Stimulated activated CD4-positive, alpha-beta T cell treated with anti-CD3 and anti-CD28 coated beads, Interleukin-4, amount 100 ng/mL, for 48 hours (primary cell): ENCODE measurements around the gene DCAF8.
"Not testable (repeated sequence)": the region's sequence is repeated elsewhere in the genome, so short reads cannot be mapped to it uniquely, and the experiment has no call there.

ENCODE experiments used
- DNase-seq, 2 donors: peaks; one replicate each; pipeline ENCODE4 v3.0.0-alpha.2; 2020; ENCODE audit warnings: low read depth in 2 of 2

The DCAF8 gene

DNA sequence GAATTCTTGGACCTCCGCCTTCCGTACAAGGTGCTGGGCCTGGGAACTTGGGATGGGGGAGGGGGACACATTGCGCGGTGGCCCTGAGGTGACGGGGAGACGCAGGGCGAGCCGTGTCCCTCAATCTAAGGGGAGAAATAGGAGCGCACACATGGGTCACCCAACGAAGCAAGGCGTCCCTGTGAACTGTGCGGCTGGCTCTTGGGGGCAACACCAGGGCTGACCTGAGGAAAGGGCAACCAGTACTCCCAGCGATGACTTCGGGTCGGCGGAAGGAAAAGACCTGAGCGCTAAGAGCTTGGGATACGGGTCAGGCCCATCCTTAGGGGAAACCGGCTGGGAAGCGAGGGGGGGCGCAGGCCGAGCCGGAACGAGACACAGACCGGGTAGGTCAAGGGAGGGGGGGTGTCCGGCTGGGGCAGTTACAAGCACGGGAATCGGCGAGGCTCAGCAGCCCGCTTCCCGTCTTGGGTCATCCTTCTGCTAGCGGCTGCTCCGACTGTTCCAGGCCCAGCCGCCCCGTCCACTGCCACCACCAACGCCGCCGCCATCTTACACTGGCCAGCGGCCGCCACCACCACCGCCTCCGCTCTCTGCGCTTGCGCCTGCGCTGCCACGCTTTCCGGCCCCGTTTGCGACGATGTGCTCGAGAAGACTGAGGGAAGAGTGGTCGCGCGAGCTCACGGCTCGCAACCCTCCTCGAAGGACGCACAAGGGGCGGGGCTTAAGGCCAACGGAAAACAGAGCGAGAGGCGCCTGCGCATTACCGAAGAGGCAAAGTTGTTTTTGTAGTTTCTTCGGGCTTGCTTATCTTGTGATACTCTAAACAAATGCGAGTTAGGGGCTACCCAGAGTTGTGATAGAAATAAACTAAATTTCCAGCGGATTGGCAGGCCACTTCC lies at the start of gene DCAF8:
DCAF8 (minus strand) TSS at position 657 of the 902 bp plus-strand sequence. CDS start 18,541 bp downstream, outside the sequence.
- peak; percentile 98 for DNase-seq

DNA sequence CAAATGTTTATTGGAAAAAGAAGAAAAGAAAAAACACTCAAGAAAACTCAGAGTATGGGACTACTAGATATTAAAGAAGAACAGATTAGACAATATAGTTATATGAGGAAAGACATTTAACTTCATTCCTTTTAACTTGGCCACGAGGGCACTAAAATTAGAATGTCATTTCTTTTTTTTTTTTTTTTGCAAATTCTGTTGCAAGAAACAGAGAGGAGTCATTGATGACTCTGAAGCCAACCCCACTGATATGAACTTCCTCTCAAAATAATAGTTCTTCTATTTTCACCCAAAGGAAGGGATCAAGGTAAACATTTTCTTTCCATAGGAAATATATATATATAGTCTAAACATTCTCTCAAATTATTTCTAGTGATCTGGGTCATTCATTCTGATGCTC lies 47.2 kb upstream of the DCAF8 start:
- no peak for DNase-seq

DNA sequence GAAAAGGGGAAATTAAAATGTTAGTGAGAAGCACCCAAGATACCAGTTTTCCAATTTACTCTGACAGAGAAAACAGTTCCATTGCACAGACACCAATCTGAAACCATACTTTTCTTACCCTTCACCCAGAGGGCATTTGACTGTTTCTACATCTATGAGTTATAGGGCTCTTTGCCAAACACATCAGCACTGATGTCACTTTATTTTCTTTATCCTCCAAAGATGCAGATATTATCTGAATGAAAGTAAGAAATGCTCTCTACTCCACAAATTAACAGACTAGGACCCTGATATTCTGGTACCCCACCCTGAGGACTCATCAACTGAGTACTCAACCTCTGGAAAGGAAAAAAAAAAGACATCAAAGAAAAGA lies 46.8 kb upstream of the DCAF8 start:
- no peak for DNase-seq

DNA sequence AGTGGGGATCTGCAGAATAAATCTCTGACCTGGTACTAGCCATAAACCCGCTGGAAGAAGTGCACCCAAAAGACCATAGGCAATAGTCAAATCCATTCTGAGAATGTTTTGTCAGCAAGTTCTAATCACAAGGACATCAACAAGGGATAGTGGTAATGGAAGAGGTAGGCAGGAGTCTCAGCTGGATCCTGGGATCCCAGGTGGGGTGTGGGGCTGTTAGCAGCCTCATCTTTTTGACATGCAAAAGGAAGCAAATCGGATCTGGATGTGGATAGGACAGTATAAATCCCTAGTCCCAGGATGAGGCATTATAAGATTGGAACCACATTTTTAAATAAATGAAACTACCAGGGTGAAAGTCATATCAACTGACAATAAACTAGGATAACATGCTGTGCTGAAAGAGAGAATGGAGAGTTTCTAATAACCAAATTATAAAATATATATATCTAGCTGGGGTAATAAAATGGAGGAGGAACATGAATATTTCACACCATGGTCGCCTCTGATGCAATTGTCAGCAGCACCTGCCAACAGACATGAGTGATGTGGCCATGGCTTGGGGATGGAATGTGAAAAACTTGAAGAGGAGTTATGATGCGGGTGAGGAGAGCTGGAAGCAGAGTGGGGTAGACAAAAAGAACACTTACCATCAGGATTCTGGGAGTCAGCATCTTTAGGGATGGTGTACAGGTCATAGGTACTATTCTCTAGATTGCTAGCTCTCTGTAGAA lies 46.3 kb upstream of the DCAF8 start:
- DNase-seq: no peak

DNA sequence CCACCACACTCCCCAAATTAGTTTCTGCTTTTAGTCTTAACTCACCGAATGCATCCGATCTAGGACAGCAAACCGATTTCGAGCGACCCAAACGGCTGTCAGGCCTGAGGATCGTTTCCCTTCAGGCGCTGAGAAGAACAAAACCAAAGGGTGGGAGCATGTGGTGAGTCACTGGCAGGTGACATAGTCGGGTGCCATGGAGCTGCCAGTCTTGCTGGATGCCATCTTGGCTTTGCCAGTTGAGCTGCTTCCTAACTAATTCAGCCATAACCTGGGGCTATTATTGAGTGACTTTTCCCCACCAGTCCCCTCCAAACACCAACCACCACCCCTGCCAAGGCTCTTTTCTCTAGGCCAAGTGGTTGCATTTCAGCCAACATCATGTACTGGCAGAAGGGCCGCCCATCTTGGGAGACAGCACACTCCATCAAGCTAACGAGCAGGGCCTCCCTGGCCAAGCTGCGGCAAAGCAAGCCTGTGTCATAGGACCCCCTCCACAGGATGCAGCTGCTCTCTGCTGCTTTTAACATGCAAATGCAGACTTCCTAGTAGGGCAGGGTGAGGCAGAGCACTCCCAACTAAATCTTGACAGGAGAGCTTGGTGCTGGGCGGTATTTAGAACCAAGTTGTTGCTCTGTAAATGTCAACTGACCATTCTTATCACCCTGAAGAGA lies 44.9 kb upstream of the DCAF8 start:
- no peak for DNase-seq

DNA sequence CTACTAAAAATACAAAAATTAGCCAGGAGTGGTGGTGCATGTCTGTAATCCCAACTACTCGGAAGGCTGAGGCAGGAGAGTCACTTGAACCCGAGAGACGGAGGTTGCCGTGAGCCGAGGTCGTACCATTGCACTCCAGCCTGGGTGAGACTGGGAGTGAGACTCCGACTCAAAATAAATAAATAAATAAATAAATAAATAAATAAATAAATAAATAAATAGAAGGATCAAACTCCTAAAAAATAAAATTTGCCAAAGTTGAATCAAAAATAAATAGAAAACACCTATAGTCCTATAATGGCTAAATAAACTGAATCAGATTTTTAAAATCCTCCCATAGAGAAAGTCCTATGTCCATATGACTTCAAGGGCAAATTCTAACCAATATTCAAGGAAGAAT lies 37.8 kb upstream of the DCAF8 start:
- DNase-seq: no peak

DNA sequence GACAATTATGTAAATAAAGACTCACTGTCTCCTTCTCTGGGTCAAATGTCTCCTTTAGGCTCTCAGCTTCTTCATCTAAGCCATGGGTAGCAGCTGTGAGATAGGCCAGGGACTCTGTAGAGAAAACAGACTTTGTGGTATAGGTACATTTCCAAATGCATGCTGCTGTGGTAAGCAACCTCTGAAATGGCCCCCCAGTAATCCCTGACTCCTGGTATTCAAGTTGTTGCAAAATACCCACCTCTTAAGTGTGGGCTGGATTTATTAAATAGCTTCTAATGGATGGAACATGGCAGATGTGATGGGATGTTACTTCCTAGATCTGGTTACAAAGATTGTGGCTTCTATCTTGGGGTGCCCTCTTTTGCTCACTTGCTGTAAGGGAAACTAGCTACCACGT lies 33.7 kb upstream of the DCAF8 start:
- DNase-seq: no peak

DNA sequence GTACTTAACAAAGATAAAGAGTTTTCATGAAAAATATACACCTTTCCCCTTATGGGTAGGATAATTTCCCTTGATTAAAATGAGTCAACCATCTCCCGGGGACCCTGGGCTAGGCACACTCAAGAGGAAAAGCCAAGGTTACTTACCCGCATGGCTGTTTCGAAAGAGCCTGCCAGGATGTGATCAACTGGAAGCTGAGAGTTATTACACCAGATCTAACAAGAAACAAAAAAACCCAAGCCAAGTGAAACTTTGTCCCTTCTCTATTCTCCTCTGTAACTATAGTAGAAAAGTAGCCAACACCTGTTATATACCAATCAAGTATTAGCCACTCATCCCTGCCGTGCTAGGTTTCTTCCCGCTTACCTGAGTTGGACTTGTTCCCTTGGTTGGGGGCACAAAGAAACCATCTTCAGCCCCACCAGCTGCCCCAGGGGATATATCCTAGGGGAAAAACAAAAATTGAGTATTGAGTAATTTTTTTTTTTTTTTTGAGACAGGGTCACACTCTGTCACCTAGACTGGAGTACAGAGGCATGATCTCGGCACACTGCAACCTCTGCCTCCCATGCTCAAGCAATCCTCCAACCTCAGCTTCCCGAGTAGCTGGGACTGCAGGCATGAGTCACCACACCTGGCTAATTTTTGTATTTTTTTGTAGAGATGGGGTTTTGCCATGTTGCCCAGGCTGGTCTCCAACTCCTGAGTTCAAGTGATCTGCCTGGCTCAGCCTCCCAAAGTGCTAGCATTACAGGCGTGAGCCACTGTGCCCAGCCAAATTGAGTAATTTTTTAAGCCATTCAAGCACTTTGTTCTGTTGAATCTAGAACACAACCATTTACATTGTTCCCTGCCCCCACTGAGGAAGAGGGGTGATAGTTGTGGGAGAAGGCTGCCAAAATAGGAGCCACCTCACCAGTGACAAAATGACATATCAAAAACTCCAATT lies 30.9 kb upstream of the DCAF8 start:
- DNase-seq: no peak

DNA sequence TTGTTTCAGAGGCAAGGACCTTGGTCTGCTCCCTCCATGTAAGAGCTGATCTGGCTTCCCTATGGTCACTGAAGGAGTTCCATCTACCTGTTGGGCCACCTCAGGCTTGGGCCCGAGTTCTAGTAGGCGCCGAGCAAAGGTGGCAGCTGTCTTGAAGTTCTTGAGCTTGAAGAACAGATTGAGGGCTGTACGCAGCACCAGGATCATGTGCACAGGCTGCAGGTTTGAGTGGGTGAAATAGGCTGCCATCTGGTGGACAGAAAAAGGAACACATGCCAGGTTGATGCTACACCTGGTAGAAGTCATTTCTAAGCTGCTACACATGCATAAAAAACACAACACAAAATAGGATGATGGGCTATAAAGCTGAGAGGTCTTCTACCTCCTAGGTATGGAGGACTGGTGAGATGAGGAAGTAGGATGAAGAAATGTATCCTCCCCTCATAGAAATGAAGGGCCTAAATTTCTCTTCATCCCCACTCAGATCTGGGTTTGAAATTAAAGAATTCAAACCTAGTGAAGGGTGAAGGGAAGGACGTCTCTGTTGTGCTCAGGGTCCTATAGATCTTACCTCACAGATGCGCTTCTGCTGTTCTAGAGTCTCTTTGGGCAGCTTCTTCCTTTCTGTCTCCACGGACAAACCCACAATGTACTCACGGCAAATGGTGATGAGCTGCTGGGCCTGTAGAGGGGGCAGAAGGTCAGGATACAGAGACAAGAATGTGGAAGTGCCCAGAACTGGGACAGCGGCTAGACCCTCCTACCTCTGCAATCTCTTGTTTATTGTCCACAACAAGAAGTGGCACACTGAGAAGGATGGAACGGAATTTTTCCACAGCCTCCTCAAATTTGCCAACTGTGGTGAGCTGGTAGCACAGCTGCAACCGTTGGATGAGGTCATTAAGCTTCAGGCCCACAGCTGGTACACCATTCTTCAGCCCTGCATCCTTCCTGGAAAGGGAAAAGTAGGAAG lies 29.2 kb upstream of the DCAF8 start:
- DNase-seq: peak; percentile 32 to 39

DNA sequence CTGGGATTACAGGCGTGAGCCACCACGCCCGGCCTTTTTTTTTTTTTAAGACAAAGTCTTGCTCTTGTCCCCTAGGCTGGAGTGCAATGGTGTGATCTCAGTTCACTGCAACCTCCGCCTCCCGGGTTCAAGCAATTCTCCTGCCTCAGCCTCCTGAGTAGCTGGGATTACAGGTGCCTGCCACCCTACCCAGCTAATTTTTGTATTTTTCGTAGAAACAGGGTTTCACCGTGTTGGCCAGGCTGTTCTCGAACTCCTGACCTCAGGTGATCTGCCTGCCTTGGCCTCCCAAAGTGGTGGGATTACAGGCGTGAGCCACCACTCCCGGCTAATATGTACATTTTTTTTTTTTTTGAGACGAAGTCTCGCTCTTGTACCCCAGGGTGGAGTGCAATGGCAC lies 25.4 kb upstream of the DCAF8 start:
- DNase-seq: not testable (repeated sequence)

DNA sequence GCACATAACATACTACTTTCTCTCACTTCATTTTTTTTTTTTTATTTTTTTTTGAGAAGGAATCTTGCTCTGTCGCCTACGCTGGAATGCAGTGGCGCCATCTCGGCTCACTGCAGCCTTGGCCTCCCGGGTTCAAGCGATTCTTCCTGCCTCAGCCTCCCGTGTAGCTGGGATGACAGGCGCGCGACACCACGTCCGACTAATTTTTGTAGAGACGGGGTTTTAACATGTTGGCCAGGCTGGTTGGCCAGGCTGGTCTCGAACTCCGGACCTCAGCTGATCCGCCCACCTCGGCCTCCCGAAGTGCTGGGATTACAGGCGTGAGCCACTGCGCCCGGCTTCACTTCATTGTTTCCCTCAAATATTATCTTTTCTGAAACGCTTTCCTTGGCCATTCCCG lies 23.2 kb upstream of the DCAF8 start:
- DNase-seq: no peak

DNA sequence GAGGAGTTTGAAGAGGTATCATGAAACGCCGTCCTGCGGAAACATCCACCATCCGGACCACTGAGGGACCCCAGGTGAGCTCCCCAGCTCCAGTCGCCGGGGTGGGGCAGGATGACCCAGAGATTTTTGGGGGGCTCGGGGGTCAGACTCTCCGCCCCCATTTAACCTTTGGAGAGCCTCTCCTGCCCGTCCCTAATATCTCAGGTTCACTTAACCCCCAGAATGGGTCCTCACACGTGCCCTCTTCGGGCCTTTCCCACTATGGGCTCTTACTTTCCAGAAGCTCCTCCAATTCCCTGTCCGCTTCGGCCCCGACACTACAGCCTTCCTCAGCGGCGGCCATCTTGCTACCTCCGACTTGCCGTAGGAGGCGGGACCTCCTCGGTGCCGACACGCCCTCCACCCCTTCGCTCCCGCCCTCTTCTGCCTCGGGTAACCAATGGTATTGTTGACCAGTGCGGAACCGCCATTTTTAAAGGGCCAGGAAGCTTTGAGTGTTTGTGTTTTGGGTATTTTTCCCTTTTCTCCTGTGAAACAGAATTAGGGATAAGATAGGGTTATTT lies 22.5 kb upstream of the DCAF8 start, which contains the start of gene PEX19:
PEX19 (minus strand) TSS at position 352 of the 563 bp plus-strand sequence; CDS start at position 343, 9 bp downstream.
- DNase-seq: peak; percentile 91 to 92

DNA sequence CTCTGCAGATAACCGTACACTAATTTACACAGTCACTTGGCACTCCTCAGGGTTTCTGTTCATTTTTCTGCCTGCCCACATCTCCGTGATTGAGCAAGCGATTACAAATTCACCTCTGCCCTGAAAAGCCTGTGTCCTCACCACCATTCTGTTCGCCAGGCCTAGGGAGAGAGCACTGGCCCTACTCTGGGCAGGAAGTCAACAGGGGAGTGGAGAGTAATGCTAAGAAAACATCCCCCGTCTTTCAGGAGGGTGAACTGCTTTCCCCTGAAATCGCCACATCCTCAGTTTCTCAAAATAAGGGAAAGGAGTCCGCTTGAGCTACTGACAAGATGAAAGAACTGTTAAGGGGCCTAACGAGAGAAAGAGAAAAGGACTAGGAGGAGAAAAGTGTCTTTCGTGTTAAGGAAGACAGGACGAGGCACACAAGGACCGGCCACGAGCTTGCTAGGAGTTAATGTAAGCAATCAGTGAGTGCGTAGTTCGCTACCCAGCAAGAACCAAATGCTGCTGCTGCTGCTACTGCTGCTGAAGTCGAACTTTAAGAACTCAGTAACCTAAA lies 22.0 kb upstream of the DCAF8 start:
- DNase-seq: no peak

DNA sequence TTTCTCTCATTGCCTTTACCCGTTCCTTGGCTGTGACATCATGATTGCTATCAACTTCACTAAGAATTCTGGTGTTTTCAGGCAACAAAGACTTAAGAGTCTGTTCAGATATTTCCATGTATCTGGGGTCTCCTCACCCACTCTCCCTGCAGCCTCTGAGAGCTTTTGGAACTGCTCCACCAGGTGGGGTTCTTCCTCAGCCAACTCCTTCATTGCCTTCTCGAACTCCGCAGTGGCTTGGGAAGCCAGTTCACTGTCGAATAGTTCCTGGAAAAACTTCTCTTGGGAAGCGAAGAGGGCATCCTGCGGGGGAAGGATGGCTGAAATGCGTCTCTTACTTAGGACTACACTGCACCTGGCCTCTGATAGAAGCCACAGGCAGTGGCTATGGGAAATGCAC lies 20.5 kb upstream of the DCAF8 start:
- DNase-seq: no peak

DNA sequence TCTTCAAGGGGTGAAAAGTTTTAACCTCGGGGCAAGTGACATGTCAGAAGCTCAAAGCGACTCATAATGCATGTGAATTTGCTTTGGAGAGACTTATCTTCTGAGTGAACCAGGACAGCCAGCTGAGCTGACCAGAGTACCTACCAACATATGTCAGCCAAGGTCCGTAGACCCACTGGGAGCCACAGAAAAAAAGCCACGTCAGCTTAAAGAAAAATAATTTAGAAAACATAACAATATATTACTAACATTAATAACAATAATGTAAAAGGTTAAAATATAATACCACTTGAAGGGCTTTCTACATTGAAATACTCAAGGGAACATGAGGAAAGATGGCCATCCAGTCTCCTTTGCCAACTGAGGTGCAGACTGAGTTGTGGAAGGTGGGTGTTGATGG lies 15.6 kb upstream of the DCAF8 start:
- no peak for DNase-seq

DNA sequence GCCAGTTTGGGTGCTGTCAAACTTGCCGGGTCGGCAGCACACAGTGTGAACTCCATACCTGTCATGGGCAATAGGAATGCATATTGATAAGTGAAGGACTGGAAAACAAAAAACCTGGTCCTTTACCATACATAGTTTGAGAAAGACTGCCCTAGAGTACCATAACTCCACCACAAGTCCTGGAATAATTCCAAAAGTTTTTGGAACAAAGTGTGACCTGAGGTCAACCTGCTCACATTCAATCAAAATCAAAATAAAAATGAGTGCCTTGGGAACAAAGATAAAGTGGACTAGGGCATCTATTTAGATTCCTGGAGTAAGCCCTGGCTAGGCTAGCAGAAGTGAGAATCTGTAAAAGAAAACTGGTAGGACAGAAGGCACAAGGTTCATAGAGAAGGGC lies 15.0 kb upstream of the DCAF8 start:
- no peak for DNase-seq

DNA sequence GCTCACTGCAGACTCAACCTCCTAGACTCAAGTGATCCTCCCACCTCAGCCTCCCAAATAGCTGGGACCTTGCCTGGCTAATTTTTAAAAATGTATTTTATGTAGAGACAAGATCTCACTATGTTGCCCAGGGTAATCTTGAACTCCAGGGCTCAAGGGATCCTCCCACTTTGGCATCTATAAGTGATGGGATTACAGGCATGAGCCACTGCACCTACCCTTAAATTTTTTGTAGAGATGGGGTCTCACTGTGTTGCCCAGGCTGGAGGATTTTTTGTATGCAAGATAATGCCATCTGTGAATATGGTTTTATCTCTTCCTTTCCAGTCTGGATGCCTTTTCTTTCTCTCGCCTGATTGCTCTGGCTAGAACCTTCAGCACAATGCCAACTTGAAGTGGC lies 8.7 kb upstream of the DCAF8 start:
- no peak for DNase-seq

DNA sequence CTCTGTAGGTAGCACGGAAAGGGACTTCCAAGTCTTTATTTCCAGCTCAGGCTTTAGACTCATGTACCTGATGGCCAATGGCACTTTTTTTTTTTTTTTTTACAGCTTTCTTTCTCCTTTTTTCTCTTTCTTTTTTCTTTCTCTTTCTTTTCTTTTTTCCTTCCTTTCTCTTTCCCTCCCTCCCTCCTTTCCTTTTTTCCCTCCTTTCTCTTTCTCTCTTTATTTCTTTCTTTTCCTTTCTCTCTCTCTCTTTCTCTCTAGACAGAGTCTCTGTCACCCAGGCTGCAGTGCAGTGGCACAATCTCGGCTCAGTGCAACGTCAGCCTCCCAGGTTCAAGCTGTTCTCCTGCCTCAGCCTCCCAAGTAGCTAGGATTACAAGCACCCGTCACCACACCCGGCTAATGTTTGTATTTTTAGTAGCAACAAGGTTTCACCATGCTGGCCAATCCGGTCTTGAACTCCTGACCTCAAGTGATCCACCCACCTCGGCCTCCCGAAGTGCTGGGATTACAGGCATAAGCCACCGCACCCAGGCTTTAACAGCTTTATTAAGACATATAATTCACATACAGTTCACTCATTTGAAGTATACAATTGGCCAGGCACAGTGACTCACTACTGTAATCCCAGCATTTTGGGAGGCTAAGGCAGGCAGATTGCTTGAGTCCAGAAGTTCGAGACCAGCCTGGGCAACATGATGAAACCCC lies 5.1 kb upstream of the DCAF8 start:
- DNase-seq: no peak

DNA sequence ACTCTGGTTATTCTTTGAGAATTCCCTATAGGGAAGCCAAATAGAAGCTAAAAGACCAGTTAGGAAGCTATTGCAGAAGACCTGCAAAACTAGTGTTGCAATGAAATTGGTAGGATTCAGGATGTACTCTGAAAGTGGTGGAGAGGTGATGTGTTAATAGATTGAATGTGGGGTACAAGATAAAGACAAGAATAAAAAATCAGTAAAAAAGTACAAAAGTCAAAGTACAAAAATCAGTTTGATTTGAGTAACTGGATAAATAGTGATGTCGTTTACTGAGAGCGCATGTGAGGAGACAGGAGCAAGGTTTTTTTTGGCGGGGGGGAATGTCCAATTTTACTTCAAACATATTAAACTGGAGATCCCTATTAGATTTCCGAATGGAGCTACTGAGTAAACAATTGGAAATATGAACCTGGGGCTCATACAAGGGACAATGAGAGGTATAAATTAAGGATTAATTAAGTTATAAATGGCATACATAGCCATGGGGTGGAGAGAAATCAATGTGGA lies 2.5 kb upstream of the DCAF8 start:
- DNase-seq: no peak
